Transverse colon (tissue), 4 donors: Measurements from ENCODE around the gene NPAS3. TPM values are rescaled to one million over a fixed set of nuclear protein-coding genes. Genes with fewer than 3 reads are reported as not detected.

Source experiments
- DNase-seq: peaks from one replicate; pipeline ENCODE4 v3.0.0-alpha.2; 2019
- H3K27ac ChIP-seq, 4 donors: fragments of 200-600 bp; sonication (generic); 2 replicates each; pipeline ENCODE4 v1.5.1; 2016 to 2018; ENCODE audit warnings: inconsistent platforms in 4 of 4
- H3K27me3 ChIP-seq: fragments of 200-600 bp; sonication (generic); 2 replicates; pipeline ENCODE4 v1.5.1; 2017; ENCODE audit warnings: inconsistent platforms
- H3K36me3 ChIP-seq, 4 donors: fragments of 200-600 bp; sonication (generic); 2 replicates each; pipeline ENCODE4 v1.5.1; 2017 to 2019; ENCODE audit warnings: inconsistent platforms in 4 of 4
- H3K4me1 ChIP-seq, 4 donors: fragments of 200-600 bp; sonication (generic); 2 replicates each; pipeline ENCODE4 v1.5.1; 2017 to 2020; ENCODE audit warnings: inconsistent platforms in 4 of 4
- H3K4me3 ChIP-seq, 4 donors: fragments of 200-600 bp; sonication (generic); 1 replicate in 1 of 4; 2 replicates in 3 of 4; pipeline versions ENCODE4 v1.5.1 to v1.6.1; 2017 to 2019; ENCODE audit warnings: inconsistent platforms in 4 of 4
- H3K9me3 ChIP-seq, 2 donors: fragments of 200-600 bp; sonication (generic); 2 replicates each; pipeline ENCODE4 v1.5.1; 2017 to 2019; ENCODE audit warnings: inconsistent platforms in 2 of 2
- CTCF ChIP-seq, 5 experiments: fragments of 200-600 bp in 3 of 5; fragments of 450-650 bp in 2 of 5; sonication (generic) in 3 of 5; IDR thresholded peaks; 1 replicate in 2 of 5; 2 replicates in 3 of 5; pipeline ENCODE4 v1.5.1; 2016 to 2017; ENCODE audit warnings: antibody characterized with exemption in 5 of 5, inconsistent platforms in 3 of 5, mild to moderate bottlenecking in 2 of 5, moderate library complexity in 1 of 5
- EP300 ChIP-seq: sonication (generic); formaldehyde crosslinking; IDR thresholded peaks from one replicate; pipeline ENCODE4 v1.6.1; 2017; ENCODE audit warnings: antibody characterized with exemption, low read depth
- POLR2A ChIP-seq: fragments of 450-650 bp; IDR thresholded peaks from one replicate; pipeline ENCODE4 v1.6.1; 2016; ENCODE audit warnings: antibody characterized with exemption, mild to moderate bottlenecking, moderate library complexity
- POLR2AphosphoS5 ChIP-seq, 3 donors: sonication (generic); formaldehyde crosslinking; IDR thresholded peaks; one replicate each; pipeline ENCODE4 v1.6.1; 2016; ENCODE audit warnings: antibody characterized with exemption in 3 of 3
- WGBS, 2 donors: methylation state at CpG; one replicate each; pipeline ENCODE4 v1.1.5; 2018; ENCODE audit warnings: low coverage in 1 of 2; 5-methylcytosine and 5-hydroxymethylcytosine counted together
- in situ Hi-C, 4 donors: fragments of 200-750 bp; cut with MboI; loops; one replicate each; pipeline versions ENCODE4 v1.15.0 to v1.15.1; 2017; ENCODE audit warnings: low sequenced_read_pairs in 3 of 4, low pct_ligation_motif_present in 1 of 4, low pct_unique_long_range_greater_than_20kb in 1 of 4
- intact Hi-C: fragments of 100-400 bp; cut with DNase I; formaldehyde crosslinking; loops from one replicate; pipeline ENCODE4 v1.15.1; 2023; ENCODE audit warnings: low total_unique reads
- total RNA-seq, 4 donors: library from RNA; depleted of rRNA; stranded (reverse); fragments of >200 nt; gene quantifications; one replicate each; pipeline ENCODE4 v1.1.0, GENCODE V29; 2016

Gene NPAS3
- total RNA-seq, 4 donors from 2014 or later = 0.96 to 6.4 (median 1.8) TPM

GRCh38 chr14:33309106-33309505, 370.4 kb downstream of the NPAS3 start:
- WGBS, 2 donors = 89 to 90% methylated on average over 4 of the region's 4 CpGs
- H3K36me3 ChIP-seq = no peaks in the 10 kb centered on the region

GRCh38 chr14:33315217-33315616, 376.5 kb downstream of the NPAS3 start:
- Histone ChIP-seq H3K36me3 (no peaks in the 10 kb centered on the region), H3K27me3 (no peaks in the 10 kb centered on the region), H3K4me1 (no peaks in the 10 kb centered on the region), H3K4me3 (no peak overlapping the region), H3K27ac (no peak overlapping the region), H3K9me3 (no peaks in the 10 kb centered on the region)
- intact Hi-C loops (no loop called here), in situ Hi-C loops (no loop called here)
- 77% methylated on average over 3 of the region's 3 CpGs for WGBS, 2 donors
- TF ChIP-seq POLR2AphosphoS5 (IDR thresholded peaks at IDR 0.05) (no peak), CTCF (IDR thresholded peaks at IDR 0.05) (no peak), EP300 (no peak), POLR2A (no peak)
- DNase-seq = no peak

More at GRCh38 chr14:33309106-33309505, 370.4 kb downstream of the NPAS3 start:
- intact Hi-C loops (no loop called here), in situ Hi-C loops (no loop called here)
- Histone ChIP-seq H3K4me1 (no peaks in the 10 kb centered on the region), H3K4me3 (no peak overlapping the region), H3K9me3 (no peaks in the 10 kb centered on the region), H3K27ac (no peak overlapping the region), H3K27me3 (no peaks in the 10 kb centered on the region)
- TF ChIP-seq CTCF (IDR thresholded peaks at IDR 0.05) = no peak
- no peak for TF ChIP-seq EP300
- TF ChIP-seq POLR2AphosphoS5 (IDR thresholded peaks at IDR 0.05) = no peak
- no peak for TF ChIP-seq POLR2A
- DNase-seq = no peak

- intact Hi-C loops = no loop called here
Measured at GRCh38 chr14:33315721-33316120, 377.0 kb downstream of the NPAS3 start.

GRCh38 chr14:33317675-33318074, 379.0 kb downstream of the NPAS3 start:
- WGBS, 2 donors = 78 to 82% methylated on average over 5 of the region's 5 CpGs
- no peaks in the 10 kb centered on the region for H3K36me3 ChIP-seq
- TF ChIP-seq EP300 = no peak
- TF ChIP-seq POLR2AphosphoS5 (IDR thresholded peaks at IDR 0.05) = no peak
- no peak for TF ChIP-seq CTCF (IDR thresholded peaks at IDR 0.05)
- no peak for TF ChIP-seq POLR2A
- H3K27me3 ChIP-seq = no peaks in the 10 kb centered on the region
- in situ Hi-C loops (no loop called here), intact Hi-C loops (no loop called here)
- no peaks in the 10 kb centered on the region for H3K4me1 ChIP-seq
- H3K4me3 ChIP-seq = no peak overlapping the region
- H3K27ac ChIP-seq = no peak overlapping the region
- no peaks in the 10 kb centered on the region for H3K9me3 ChIP-seq
- DNase-seq = no peak

More at GRCh38 chr14:33315721-33316120, 377.0 kb downstream of the NPAS3 start:
- Histone ChIP-seq H3K27ac (no peak overlapping the region), H3K4me3 (no peak overlapping the region), H3K9me3 (no peaks in the 10 kb centered on the region), H3K4me1 (no peaks in the 10 kb centered on the region), H3K27me3 (no peaks in the 10 kb centered on the region), H3K36me3 (no peaks in the 10 kb centered on the region)
- in situ Hi-C loops = no loop called here
- WGBS, 2 donors = 30% methylated on average over 2 of the region's 2 CpGs; no CpG with 5 or more reads in 1 of the 2 donors
- TF ChIP-seq EP300 (no peak), POLR2A (no peak), POLR2AphosphoS5 (IDR thresholded peaks at IDR 0.05) (no peak), CTCF (IDR thresholded peaks at IDR 0.05) (no peak)
- no peak for DNase-seq
